A549 (cell line): ENCODE data around the gene C2orf42. TPM values are rescaled to one million over a fixed set of nuclear protein-coding genes. Genes with fewer than 3 reads are reported as not detected.
"Not testable (repeated sequence)": the region's sequence is repeated elsewhere in the genome, so short reads cannot be mapped to it uniquely, and the experiment has no call there.

ENCODE experiments used
- ATAC-seq, 2 experiments: fragments of 200-7000 bp in 1 of 2; fragments of >200 bp in 1 of 2; cut with Nextera tagmentation in 1 of 2; cut with Tn5 transposase in 1 of 2; 3 replicates each; pipeline versions ENCODE4 v1.8.0 to v1.9.1; 2018 to 2020; ENCODE audit warnings: mild to moderate bottlenecking in 1 of 2, moderate library complexity in 1 of 2
- CTCF ChIA-PET: fragments of 300-600 bp; sonication (Branson Sonifier 250); formaldehyde crosslinking; extraction: SDS; loops from one replicate; lab custom pipeline; 2021; ENCODE audit warnings: antibody characterized with exemption, inconsistent platforms; lab: Yijun Ruan, JAX
- POLR2A ChIA-PET: fragments of 350-600 bp; formaldehyde crosslinking; extraction: SDS; loops from one replicate; lab custom pipeline; 2021; ENCODE audit warnings: antibody characterized with exemption, inconsistent platforms; lab: Yijun Ruan, JAX
- DNase-seq, 2 experiments: peaks; one replicate each; pipeline versions ENCODE4 v3.0.0 to v3.0.0-alpha.2; 2011 to 2016; ENCODE audit warnings: low read depth in 1 of 2, low spot score in 1 of 2
- FAIRE-seq: peaks from 2 replicates; lab custom pipeline; 2011; peaks lifted over from hg19 to GRCh38; lab: Jason Lieb, UNC
- H3K27ac ChIP-seq, 2 experiments: fragments of >200 bp; sonication (Bioruptor Twin); formaldehyde crosslinking; 3 replicates each; pipeline ENCODE4 v1.5.1; 2016 to 2017
- H3K4me1 ChIP-seq: fragments of >200 bp; sonication (Bioruptor Twin); formaldehyde crosslinking; 3 replicates; pipeline ENCODE4 v1.6.1; 2016
- H3K4me2 ChIP-seq: fragments of >200 bp; sonication (Bioruptor Twin); formaldehyde crosslinking; 3 replicates; pipeline ENCODE4 v1.6.1; 2016
- H3K4me3 ChIP-seq: fragments of >200 bp; sonication (Bioruptor Twin); formaldehyde crosslinking; 3 replicates; pipeline ENCODE4 v1.5.1; 2016
- H3K9me3 ChIP-seq: fragments of >200 bp; sonication (Bioruptor Twin); formaldehyde crosslinking; 3 replicates; pipeline ENCODE4 v1.6.1; 2016
- BHLHE40 ChIP-seq: IDR thresholded peaks from 2 replicates; pipeline ENCODE4 v1.6.1; 2012; ENCODE audit warnings: low read depth, low read length, inconsistent platforms
- CEBPB ChIP-seq, 2 experiments: fragments of >200 bp in 1 of 2; sonication (Bioruptor Twin) in 1 of 2; formaldehyde crosslinking in 1 of 2; IDR thresholded peaks; 2 replicates each; pipeline ENCODE4 v1.6.1; 2012 to 2016
- JUNB ChIP-seq: fragments of >200 bp; sonication (Bioruptor Twin); formaldehyde crosslinking; IDR thresholded peaks from 2 replicates; pipeline ENCODE4 v1.6.1; 2016
- KDM1A ChIP-seq: fragments of 200-600 bp; sonication (generic); IDR thresholded peaks from 2 replicates; pipeline ENCODE4 v1.6.1; 2016; ENCODE audit warnings: low read depth, mild to moderate bottlenecking
- MAFK ChIP-seq: fragments of 450-650 bp; IDR thresholded peaks from 2 replicates; pipeline ENCODE4 v1.6.1; 2014; ENCODE audit not compliant: partially characterized antibody
- NR3C1 ChIP-seq: fragments of >200 bp; sonication (Bioruptor Twin); formaldehyde crosslinking; IDR thresholded peaks from 3 replicates; pipeline ENCODE4 v1.6.1; 2017
- POLR2A ChIP-seq: IDR thresholded peaks from 2 replicates; pipeline ENCODE4 v1.6.1; 2012; ENCODE audit warnings: mild to moderate bottlenecking, low read length
- RARB ChIP-seq: fragments of 250-450 bp; sonication (Bioruptor Pico); IDR thresholded peaks from 2 replicates; pipeline ENCODE4 v1.8.0; 2021; ENCODE audit warnings: mild to moderate bottlenecking, moderate library complexity
- RNF2 ChIP-seq: fragments of 200-600 bp; sonication (generic); IDR thresholded peaks from 2 replicates; pipeline ENCODE4 v1.6.1; 2016; ENCODE audit warnings: low read depth, mild to moderate bottlenecking, antibody characterized with exemption, moderate library complexity, borderline replicate concordance
- TP53 ChIP-seq: fragments of 250-450 bp; sonication (Bioruptor Pico); IDR thresholded peaks from 2 replicates; pipeline ENCODE4 v1.5.0; 2021; ENCODE audit warnings: mild to moderate bottlenecking, moderate library complexity
- WGBS: methylation state at CpG from one replicate; pipeline ENCODE4 v1.1.6; 2017; ENCODE audit errors: missing lambda C conversion rate; 5-methylcytosine and 5-hydroxymethylcytosine counted together
- polyA plus RNA-seq, 4 experiments: library from polyadenylated mRNA; depleted of rRNA in 3 of 4; stranded (reverse); fragments of >200 nt; fragmentation: RNase III in 1 of 4; extraction: RNeasy Plus Mini Kit Qiagen cat#74134 plus additional on column Dnase treatment in 1 of 4; gene quantifications; 2 replicates in 3 of 4; 3 replicates in 1 of 4; pipeline ENCODE4 v1.2.3, GENCODE V29; 2011 to 2017

The C2orf42 gene
- polyA plus RNA-seq, 2 of the 4 experiments (the other 2 are of a cell fraction), result 9.5 to 10.4 TPM

GRCh38 chr2:70226781-70227180 lies 36.0 kb upstream of the C2orf42 start:
- Histone ChIP-seq H3K4me2 (no peak overlapping the region), H3K9me3 (no peaks in the 10 kb centered on the region), H3K4me3 (no peak overlapping the region), H3K27ac (no peak overlapping the region), H3K4me1 (no peaks in the 10 kb centered on the region)
- POLR2A ChIA-PET, result interaction anchor here (1.0 kb wide), 1 partner anchor 36 kb away, joined by 6 read pairs; the partner anchor contains the start of gene C2orf42
- WGBS, result 92% methylated on average over 2 of the region's 2 CpGs
- CTCF ChIA-PET, result interaction anchor here (0.5 to 1.2 kb wide), 3 partner anchors 9 to 37 kb away, joined by 3 to 5 read pairs (median 5); no protein-coding TSS in a partner anchor
- no peak for ATAC-seq
- TF ChIP-seq JUNB (no peak), RARB (CRISPR knock-in tag) (no peak), NR3C1 (no peak), RNF2 (no peak)
- peak; percentile 54 for FAIRE-seq
- DNase-seq, result no peak

- FAIRE-seq, H3K4me2 ChIP-seq, H3K4me1 ChIP-seq, CTCF ChIA-PET, H3K4me3 ChIP-seq, H3K9me3 ChIP-seq, H3K27ac ChIP-seq, ATAC-seq: not testable (repeated sequence)
- peak in 1 of 2 experiments; percentile 29 for DNase-seq
- WGBS, result 98% methylated on average over 3 of the region's 3 CpGs
- POLR2A ChIA-PET, result interaction anchor here (1.2 kb wide), 1 partner anchor 32 kb away, joined by 3 read pairs; the partner anchor contains the start of gene C2orf42
These were observed 32.5 kb upstream of the C2orf42 start for GRCh38 chr2:70223305-70223704.

- WGBS, result 94% methylated on average over 3 of the region's 3 CpGs
- Histone ChIP-seq H3K9me3 (no peaks in the 10 kb centered on the region), H3K4me1 (0 out of 3 replicates have a peak, but pooled peaks cover 4% of the 10 kb centered on the region), H3K27ac (no peak overlapping the region), H3K4me3 (no peak overlapping the region), H3K4me2 (no peak overlapping the region)
- no peak for TF ChIP-seq KDM1A
- no peak for ATAC-seq
- ChIA-PET CTCF (no interaction called here), POLR2A (interaction anchor here (0.6 to 1.5 kb wide), 3 partner anchors 22 to 43 kb away, joined by 3 read pairs; partner anchors contain the start of gene C2orf42)
- DNase-seq, result no peak
- peak; percentile 43 for FAIRE-seq
These were observed 24.2 kb upstream of the C2orf42 start for GRCh38 chr2:70214953-70215549.

- ChIA-PET CTCF (no interaction called here), POLR2A (interaction anchor here (0.6 to 1.5 kb wide), 2 partner anchors 22 to 23 kb away, joined by 3 read pairs; partner anchors contain the start of gene C2orf42)
- 95% methylated on average over 1 of the region's 1 CpG for WGBS
- H3K27ac ChIP-seq, result no peak overlapping the region
- no peak overlapping the region for H3K4me3 ChIP-seq
- ATAC-seq (no peak), FAIRE-seq (no peak), DNase-seq (no peak)
- H3K4me2 ChIP-seq, result no peak overlapping the region
- no peaks in the 10 kb centered on the region for H3K9me3 ChIP-seq
- TF ChIP-seq MAFK, result peak; percentile 83
- TF ChIP-seq POLR2A, result no peak
- H3K4me1 ChIP-seq, result 0 out of 3 replicates have a peak, but pooled peaks cover 4% of the 10 kb centered on the region
These were observed 23.5 kb upstream of the C2orf42 start for GRCh38 chr2:70214365-70214764.

DNA sequence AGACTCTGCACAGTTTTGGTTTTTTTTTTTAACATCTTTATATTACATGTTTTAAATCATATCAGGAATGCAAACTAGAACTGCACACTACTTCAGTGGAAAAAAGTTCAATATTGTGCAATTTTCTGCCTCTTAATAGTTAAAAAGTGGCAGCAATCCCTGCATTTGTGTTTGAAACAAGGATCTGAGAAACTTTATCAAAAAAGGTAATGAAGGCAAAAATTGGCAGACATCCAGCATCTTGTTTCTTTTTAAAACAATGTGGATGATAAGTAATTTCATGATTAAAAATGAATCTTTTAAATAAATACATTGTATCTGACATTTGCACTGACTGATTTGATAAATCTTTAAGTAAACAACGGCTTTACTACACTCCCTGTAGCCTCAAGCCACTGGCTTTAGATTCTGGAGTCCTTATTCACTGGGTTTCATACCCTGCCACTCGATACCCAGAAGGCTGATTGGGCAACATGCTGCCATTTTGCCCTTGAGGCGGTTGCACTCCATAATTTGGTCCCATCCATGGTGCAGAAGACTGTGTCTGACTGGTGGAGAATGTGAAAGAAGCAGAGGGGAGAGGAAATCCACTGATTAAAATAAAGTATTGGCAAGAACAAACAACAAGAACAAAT lies 21.6 kb upstream of the C2orf42 start:
- CTCF ChIA-PET, result interaction anchor here (0.6 to 1.1 kb wide), 4 partner anchors 21 to 777 kb away, joined by 3 to 7 read pairs (median 3); partner anchors contain the start of gene C2orf42
- FAIRE-seq, result no peak

DNA sequence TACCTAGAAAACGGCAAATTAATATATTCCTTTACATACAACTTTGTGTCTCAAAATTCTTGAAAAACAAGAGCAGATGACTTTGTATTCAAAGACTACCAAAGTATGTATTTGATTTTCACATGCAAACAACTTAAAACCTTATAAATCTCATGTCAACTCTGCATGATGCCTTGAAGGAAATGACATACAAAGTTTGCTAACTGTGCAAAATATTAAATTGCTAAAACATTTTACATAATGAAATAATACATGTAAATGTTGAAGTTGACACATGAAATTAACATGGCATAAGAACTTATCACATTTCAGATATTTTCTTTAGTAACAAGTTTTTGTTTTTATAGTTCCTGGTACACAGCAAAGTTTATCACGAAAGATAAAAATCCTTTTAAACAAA lies 20.8 kb upstream of the C2orf42 start:
- no peak overlapping the region for H3K4me3 ChIP-seq
- H3K9me3 ChIP-seq, result no peaks in the 10 kb centered on the region
- WGBS, result 93% methylated on average over 2 of the region's 2 CpGs
- ChIA-PET POLR2A (no interaction called here), CTCF (interaction anchor here (0.6 to 1.2 kb wide), 2 partner anchors 12 to 62 kb away, joined by 3 read pairs; no protein-coding TSS in a partner anchor)
- no peak overlapping the region for H3K27ac ChIP-seq
- peak; percentile 59 for TF ChIP-seq MAFK
- no peak for TF ChIP-seq TP53 (CRISPR knock-in tag)
- FAIRE-seq (peak; percentile 90), DNase-seq (no peak), ATAC-seq (no peak)
- no peak overlapping the region for H3K4me2 ChIP-seq
- 0 out of 3 replicates have a peak, but pooled peaks cover 4% of the 10 kb centered on the region for H3K4me1 ChIP-seq

More for the DNA sequence above, 21.6 kb upstream of the C2orf42 start:
- TF ChIP-seq CEBPB (IDR thresholded peaks at IDR 0.05), result 0 out of 4 replicates have a peak, but pooled peaks of 1 of the 2 experiments have one; percentile 13
- no peak for TF ChIP-seq BHLHE40
- 88% methylated on average over 3 of the region's 3 CpGs for WGBS
- Histone ChIP-seq H3K4me3 (no peak overlapping the region), H3K4me2 (no peak overlapping the region), H3K27ac (no peak overlapping the region), H3K9me3 (no peaks in the 10 kb centered on the region), H3K4me1 (0 out of 3 replicates have a peak, but pooled peaks cover 4% of the 10 kb centered on the region)
- ATAC-seq, result no peak
- no peak for DNase-seq
- POLR2A ChIA-PET, result interaction anchor here (1.4 kb wide), 1 partner anchor 22 kb away, joined by 6 read pairs; the partner anchor contains the start of gene C2orf42
